Measurements from ENCODE around the gene ZNF487. TPM values are rescaled to one million over a fixed set of nuclear protein-coding genes. Genes with fewer than 3 reads are reported as not detected.

The ZNF487 gene
- total and polyA plus RNA-seq, 2 of the 4 experiments (the other 2 are of a cell fraction): 1.7 to 2.7 TPM

DNA sequence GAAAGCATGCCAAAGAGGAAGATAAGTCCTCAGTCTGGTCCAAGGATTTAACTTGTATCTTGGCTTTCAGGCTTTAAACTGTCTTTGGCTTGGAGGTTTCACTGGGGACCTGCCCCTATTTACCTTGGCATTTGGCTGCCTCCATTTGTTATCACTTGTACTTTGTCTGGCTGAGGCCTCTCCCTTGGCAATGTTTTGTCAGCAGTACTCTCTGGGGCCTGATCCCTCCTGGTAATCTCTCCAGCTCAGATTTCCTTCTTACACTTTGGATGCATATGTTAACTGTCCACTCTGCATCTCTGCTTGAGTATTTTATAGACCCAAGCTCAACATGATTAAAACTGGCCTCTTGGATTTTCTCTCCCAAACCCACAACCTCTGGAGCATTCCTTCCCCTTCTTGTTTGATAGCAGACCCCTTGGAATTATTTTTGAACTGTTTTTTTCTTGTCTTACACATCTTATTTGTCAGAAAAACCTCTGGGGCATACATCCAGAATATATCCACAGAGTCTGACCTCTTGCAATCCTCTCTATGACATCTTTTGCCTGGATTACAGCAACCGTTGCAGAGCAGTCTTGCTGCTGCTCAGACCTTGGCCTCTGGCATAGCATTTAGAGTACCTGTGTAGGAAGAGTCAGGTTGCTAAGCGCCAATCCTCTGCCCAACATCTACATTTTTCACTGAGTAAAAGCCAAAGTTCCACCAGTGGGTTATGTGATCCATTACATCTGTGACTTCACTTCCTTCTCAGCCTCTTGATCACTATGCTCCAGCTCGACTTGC, 35.2 kb downstream of the ZNF487 start:
- H3K56ac ChIP-seq (ENCODE audit: extremely low read depth, insufficient read depth, low read length): no peak overlapping the region
- BruUV-seq (replicated peaks): no TSS peak

More for the DNA sequence above, 35.2 kb downstream of the ZNF487 start:
- in situ Hi-C loops (cut with MboI; ENCODE audit: low sequenced_read_pairs): no loop called here
- Histone ChIP-seq H3K23ac (ENCODE audit: low read depth, low read length) (no peak overlapping the region), H3K4ac (ENCODE audit: low read depth, low read length) (no peak overlapping the region), H2BK120ac (ENCODE audit: low read depth, low read length) (no peak overlapping the region), H4K91ac (ENCODE audit: insufficient read depth, low read depth, low read length) (no peak overlapping the region), H2AK5ac (ENCODE audit: low read depth, low read length) (no peak overlapping the region), H3K79me1 (ENCODE audit: low read depth in 1 of 2, low read length in 2 of 2) (no peaks in the 10 kb centered on the region), H2AFZ (replicated peaks; ENCODE audit: low read length, poor library complexity) (no peak overlapping the region), H3K9me1 (ENCODE audit: insufficient read depth, low read length) (no peaks in the 10 kb centered on the region), H3K36me3 (ENCODE audit: control insufficient read depth, insufficient read depth, low read length) (no peaks in the 10 kb centered on the region), H4K5ac (ENCODE audit: low read depth, low read length) (no peak overlapping the region), H3K27ac (ENCODE audit: insufficient read depth, low read length) (no peak overlapping the region), H2AK9ac (replicated peaks; ENCODE audit: low read depth, low read length, poor library complexity) (no peak overlapping the region), H3K4me1 (ENCODE audit: control insufficient read depth, insufficient read depth, low read length) (no peaks in the 10 kb centered on the region), H3K4me3 (ENCODE audit: insufficient read depth, low read depth, low read length) (no peak overlapping the region), H2BK20ac (ENCODE audit: low read depth, low read length) (no peak overlapping the region), H3K18ac (ENCODE audit: low read depth, low read length) (no peak overlapping the region), H3K4me2 (ENCODE audit: low read depth, low read length) (no peak overlapping the region), H4K8ac (ENCODE audit: low read depth in 2 of 2, low read length in 2 of 2) (no peak overlapping the region), H3K14ac (replicated peaks; ENCODE audit: low read depth, low read length) (no peak overlapping the region), H2BK15ac (ENCODE audit: low read depth, low read length) (no peak overlapping the region), H4K20me1 (ENCODE audit: insufficient read depth, low read length) (no peaks in the 10 kb centered on the region), H3K9me3 (ENCODE audit: control insufficient read depth, insufficient read depth, low read length) (no peaks in the 10 kb centered on the region), H3K9ac (ENCODE audit: low read depth, low read length) (no peak overlapping the region), H3K27me3 (ENCODE audit: control insufficient read depth, insufficient read depth, low read length) (no peaks in the 10 kb centered on the region), H2BK5ac (ENCODE audit: low read depth, low read length, poor library complexity, severe bottlenecking) (no peak overlapping the region)
- ChIA-PET CTCF (interaction anchor here (1.1 kb wide), 1 partner anchor 11 kb away, joined by 6 read pairs; no protein-coding TSS in a partner anchor), POLR2A (ENCODE audit: unreplicated experiment) (no interaction called here)
- ATAC-seq (ENCODE audit: low read depth): no peak
- WGBS, 2 experiments (ENCODE audit: extremely low coverage in 2 of 2, insufficient read length in 1 of 2): 67% methylated on average over 1 of the region's 3 CpGs; no CpG with 5 or more reads in 1 of the 2 experiments
- no peak for DNase-seq
- no peak for TF ChIP-seq RCOR1 (IDR thresholded peaks at IDR 0.05; ENCODE audit: insufficient replicate concordance, low read length)
- no peak for TF ChIP-seq MAZ (IDR thresholded peaks at IDR 0.05; ENCODE audit: borderline replicate concordance, low read depth, low read length)
- TF ChIP-seq POLR2A (IDR thresholded peaks at IDR 0.05; ENCODE audit: low read depth, low read length): no peak
- TF ChIP-seq SMC3 (IDR thresholded peaks at IDR 0.05; ENCODE audit: low read depth, low read length): no peak
- TF ChIP-seq BHLHE40 (IDR thresholded peaks at IDR 0.05; ENCODE audit: low read depth, low read length): no peak
- TF ChIP-seq, protein P1, sequence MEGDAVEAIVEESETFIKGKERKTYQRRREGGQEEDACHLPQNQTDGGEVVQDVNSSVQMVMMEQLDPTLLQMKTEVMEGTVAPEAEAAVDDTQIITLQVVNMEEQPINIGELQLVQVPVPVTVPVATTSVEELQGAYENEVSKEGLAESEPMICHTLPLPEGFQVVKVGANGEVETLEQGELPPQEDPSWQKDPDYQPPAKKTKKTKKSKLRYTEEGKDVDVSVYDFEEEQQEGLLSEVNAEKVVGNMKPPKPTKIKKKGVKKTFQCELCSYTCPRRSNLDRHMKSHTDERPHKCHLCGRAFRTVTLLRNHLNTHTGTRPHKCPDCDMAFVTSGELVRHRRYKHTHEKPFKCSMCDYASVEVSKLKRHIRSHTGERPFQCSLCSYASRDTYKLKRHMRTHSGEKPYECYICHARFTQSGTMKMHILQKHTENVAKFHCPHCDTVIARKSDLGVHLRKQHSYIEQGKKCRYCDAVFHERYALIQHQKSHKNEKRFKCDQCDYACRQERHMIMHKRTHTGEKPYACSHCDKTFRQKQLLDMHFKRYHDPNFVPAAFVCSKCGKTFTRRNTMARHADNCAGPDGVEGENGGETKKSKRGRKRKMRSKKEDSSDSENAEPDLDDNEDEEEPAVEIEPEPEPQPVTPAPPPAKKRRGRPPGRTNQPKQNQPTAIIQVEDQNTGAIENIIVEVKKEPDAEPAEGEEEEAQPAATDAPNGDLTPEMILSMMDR (conservative IDR thresholded peaks at IDR 0.05; ENCODE audit: low read depth, low read length): no peak
- TF ChIP-seq ELK1 (IDR thresholded peaks at IDR 0.05; ENCODE audit: borderline replicate concordance, low read depth, low read length): no peak
- no peak for TF ChIP-seq FOS (IDR thresholded peaks at IDR 0.05; ENCODE audit: low read depth, low read length)
- no peak for TF ChIP-seq NFE2L2 (IDR thresholded peaks at IDR 0.05; ENCODE audit: low read depth, low read length)
- TF ChIP-seq RFX5 (IDR thresholded peaks at IDR 0.05; ENCODE audit: low read depth, low read length): no peak
- TF ChIP-seq, protein P2, sequence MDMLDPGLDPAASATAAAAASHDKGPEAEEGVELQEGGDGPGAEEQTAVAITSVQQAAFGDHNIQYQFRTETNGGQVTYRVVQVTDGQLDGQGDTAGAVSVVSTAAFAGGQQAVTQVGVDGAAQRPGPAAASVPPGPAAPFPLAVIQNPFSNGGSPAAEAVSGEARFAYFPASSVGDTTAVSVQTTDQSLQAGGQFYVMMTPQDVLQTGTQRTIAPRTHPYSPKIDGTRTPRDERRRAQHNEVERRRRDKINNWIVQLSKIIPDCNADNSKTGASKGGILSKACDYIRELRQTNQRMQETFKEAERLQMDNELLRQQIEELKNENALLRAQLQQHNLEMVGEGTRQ (IDR thresholded peaks at IDR 0.05; ENCODE audit: low read depth, low read length): no peak
- TF ChIP-seq CEBPB (IDR thresholded peaks at IDR 0.05; ENCODE audit: low read depth, low read length): no peak
- no peak for TF ChIP-seq MAFK (IDR thresholded peaks at IDR 0.05; ENCODE audit: low read depth, low read length)
- TF ChIP-seq MXI1 (IDR thresholded peaks at IDR 0.05; ENCODE audit: borderline replicate concordance, low read depth, low read length): no peak
- TF ChIP-seq RAD21 (IDR thresholded peaks at IDR 0.05; ENCODE audit: low read length): no peak
- TF ChIP-seq CHD1 (IDR thresholded peaks at IDR 0.05; ENCODE audit: low read depth, low read length): no peak
- dilution Hi-C loops (cut with HindIII; ENCODE audit: low sequenced_read_pairs, unreplicated experiment): no loop called here
- intact Hi-C loops (cut with micrococcal nuclease): no loop called here

Data from IMR-90 (cell line).